LNCAP (cell line): Measurements from ENCODE around the gene ITPRID2.

Source experiments
- TF ChIP-seq, protein P1 (sequence below): fragments of 450-650 bp; IDR thresholded peaks from 2 replicates; pipeline ENCODE4 v1.5.1; 2017; ENCODE audit warnings: mild to moderate bottlenecking

The ITPRID2 gene

DNA sequence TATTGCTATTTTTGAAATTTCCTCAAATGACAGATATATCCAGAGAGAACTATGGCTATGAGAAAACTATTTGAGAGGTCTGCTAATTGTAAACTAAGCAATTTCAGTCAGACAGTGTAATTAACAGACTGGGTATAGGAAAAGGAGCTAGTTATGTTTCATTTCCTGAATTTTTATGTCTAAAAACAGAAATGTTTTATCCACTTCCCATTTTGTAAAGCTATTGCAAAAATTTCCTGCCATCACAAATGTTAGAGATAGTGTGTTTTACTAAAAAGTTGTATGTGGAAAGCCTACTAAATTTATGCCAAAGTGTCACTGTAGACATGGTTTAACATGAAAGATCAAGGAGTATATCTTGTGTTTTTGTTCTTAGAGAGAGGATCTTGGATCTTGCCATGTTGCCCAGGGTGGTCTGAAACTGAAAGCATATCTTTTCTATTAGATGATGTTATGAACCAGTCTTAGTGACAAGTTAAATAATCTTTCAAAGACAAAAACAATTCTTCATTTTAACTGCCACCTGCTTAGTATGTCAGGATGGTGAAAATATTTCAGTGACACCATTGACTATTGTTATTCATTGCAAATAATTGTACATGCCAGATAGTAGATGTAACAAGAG lies 40.5 kb upstream of the ITPRID2 start:
- TF ChIP-seq, protein P1, sequence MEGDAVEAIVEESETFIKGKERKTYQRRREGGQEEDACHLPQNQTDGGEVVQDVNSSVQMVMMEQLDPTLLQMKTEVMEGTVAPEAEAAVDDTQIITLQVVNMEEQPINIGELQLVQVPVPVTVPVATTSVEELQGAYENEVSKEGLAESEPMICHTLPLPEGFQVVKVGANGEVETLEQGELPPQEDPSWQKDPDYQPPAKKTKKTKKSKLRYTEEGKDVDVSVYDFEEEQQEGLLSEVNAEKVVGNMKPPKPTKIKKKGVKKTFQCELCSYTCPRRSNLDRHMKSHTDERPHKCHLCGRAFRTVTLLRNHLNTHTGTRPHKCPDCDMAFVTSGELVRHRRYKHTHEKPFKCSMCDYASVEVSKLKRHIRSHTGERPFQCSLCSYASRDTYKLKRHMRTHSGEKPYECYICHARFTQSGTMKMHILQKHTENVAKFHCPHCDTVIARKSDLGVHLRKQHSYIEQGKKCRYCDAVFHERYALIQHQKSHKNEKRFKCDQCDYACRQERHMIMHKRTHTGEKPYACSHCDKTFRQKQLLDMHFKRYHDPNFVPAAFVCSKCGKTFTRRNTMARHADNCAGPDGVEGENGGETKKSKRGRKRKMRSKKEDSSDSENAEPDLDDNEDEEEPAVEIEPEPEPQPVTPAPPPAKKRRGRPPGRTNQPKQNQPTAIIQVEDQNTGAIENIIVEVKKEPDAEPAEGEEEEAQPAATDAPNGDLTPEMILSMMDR, result no peak

DNA sequence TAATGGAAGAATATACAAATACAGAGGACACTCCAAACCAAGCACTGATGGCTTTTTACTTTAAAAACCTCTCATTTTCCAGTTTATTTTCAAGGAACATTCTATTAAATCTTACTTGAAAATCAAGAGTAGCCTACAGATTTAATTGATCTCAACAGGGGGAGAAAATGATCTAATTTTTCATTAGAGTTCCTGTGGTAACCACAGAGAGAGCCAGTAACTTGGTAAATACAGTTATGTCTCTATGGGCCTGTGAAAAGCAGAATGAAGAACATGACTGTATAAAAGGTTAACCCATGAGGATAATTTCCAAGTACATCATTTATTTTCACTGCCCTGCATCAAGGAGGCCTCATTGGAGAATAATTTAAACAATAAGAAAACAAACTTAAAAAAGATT lies 39.8 kb upstream of the ITPRID2 start:
- TF ChIP-seq, protein P1, result no peak

DNA sequence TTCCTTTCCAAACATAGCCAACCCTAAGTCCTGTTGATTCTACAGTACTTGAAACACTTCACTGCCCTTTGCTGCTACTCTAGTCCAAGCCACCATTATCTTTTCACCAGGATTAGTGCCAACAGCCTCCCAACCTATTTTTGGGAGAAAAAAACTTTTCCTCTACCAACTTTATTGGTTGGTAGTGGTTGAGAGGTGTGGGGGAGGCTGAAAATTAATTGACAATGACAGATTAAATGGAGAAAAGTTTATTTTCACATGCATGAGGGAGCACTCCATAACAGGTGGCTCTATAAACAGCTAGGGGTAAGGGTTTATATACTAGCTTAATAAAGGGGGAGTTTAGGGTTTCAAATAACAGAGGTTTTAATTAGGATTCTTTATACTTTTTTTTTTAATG lies 37.8 kb upstream of the ITPRID2 start:
- TF ChIP-seq, protein P1, result no peak

DNA sequence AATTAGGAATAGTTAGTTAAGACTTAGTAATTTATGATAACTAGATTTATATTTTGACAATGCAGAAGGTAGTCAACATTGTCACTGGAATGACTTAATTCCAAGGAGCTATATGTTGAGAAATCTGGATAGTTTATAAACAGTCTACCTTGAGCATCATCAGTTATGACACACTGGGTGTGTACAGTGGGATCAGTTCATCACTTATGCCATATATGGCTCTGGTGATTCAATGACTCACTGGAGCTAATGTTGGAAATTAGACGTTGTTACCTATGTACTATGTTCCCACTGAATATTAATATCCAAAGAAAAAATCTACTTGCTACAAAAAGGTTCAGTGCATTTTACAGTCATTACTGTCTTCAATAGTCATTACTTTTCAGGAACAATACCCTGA lies 34.0 kb upstream of the ITPRID2 start:
- TF ChIP-seq, protein P1, result no peak

DNA sequence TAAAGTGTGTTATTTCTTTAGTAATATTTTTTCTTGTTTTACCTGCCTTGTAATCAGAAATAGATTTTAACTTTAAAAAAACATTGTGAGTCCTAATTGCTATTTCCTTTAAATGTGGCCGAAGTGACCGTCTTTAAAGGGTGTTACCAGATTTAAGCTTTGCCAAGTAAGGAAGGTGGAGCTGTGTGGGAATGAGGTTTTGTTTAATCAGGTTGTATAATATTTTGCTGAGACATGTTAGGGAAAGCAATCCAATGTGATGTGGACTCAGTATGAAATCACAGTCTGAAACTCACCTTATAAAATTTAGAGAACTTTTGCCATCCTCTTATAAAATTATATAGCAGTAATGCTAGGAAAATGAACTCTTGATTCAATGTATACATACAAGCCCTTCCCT lies 32.9 kb upstream of the ITPRID2 start:
- TF ChIP-seq, protein P1, result no peak

DNA sequence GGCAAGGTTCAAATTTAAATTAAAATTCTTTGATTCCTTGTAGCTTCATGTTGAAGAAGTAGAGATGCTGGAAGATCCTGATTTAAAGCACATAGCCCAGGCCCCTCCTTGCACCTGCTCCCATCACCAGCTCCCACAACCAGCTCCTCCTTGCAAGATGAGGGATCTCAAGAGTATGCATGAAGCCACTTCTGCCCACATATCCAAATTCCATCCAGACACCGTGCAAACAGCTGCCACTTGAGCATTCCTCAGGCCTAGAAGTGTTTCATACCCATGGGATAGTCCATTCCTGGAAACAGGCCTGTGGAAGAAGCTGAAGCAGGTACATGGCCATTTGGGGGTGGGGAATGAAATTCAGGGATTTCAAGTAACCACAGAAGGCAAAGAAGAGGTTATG lies 32.4 kb upstream of the ITPRID2 start:
- TF ChIP-seq, protein P1, result no peak

DNA sequence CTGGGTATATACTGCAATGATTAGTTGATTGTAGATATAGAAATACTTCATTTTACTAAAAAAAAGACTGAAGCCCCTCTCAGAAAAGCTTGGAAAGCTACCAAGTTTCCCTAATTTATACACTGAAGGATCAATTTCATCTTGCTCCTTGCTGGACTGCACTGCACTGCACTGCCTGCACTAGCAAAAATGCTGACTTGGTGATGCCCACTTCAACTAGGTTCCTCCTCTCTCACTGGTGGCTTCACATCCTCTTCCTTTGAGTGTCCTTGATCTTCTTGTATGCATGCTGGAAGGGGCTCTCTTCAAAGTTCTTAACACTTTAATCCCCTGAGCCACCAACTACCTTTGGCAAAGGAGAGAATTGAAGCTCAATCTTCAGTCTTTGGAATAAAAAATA lies 31.7 kb upstream of the ITPRID2 start:
- TF ChIP-seq, protein P1, result no peak

DNA sequence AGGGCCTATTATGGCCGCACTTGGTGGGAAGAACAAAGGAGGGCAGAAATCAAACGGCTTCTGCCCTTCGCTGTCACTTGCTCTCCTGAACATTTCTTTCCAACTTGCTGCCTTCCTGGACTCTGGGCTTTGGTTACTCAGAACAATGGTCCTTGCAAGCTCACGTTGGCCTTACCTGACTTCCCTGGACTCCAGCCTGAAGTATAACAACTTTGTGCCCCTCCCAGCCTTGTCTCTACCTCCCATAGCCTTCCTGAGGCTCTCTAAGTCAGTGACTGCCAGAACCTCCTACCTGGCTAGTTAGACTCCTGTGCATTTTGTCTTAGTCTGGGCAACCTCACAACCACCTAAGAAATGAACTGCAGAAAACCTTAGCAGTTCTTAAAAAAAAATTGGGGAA lies 30.2 kb upstream of the ITPRID2 start:
- TF ChIP-seq, protein P1, result no peak
